ENCODE results near the gene MAMDC2. TPM values are rescaled to one million over a fixed set of nuclear protein-coding genes. Genes with fewer than 3 reads are reported as not detected.

Gene MAMDC2
- total RNA-seq, 3 donors from 2014 or later (not counting 1 experiment from before 2014, with no cell fraction given), result 0.10 to 0.32 TPM; not detected in 1

- intact Hi-C loops (cut with micrococcal nuclease), result no loop called here
- Histone ChIP-seq H3K27ac (ENCODE audit: low read length) (no peak overlapping the region), H3K4me3 (ENCODE audit: low read length) (no peak overlapping the region), H3K36me3 (ENCODE audit: control insufficient read depth, insufficient read depth, low read length) (no peaks in the 10 kb centered on the region), H3K27me3 (ENCODE audit: control insufficient read depth, insufficient read depth, low read length) (no peaks in the 10 kb centered on the region), H3K9me3 (ENCODE audit: control insufficient read depth, insufficient read depth, low read length) (no peaks in the 10 kb centered on the region), H3K4me1 (ENCODE audit: control insufficient read depth, insufficient read depth, low read length) (no peaks in the 10 kb centered on the region)
- Mint-ChIP-seq H3K27ac (no peak overlapping the region), H3K9me3 (no peaks in the 10 kb centered on the region), H3K4me1 (no peaks in the 10 kb centered on the region), H3K27me3 (ENCODE audit: low read depth in 2 of 2) (peaks cover 0 to 16% of the 10 kb centered on the region in 2 donors), H3K4me3 (no peak overlapping the region), H3K36me3 (no peaks in the 10 kb centered on the region)
- ATAC-seq (no peak), DNase-seq (no peak)
- TF ChIP-seq, protein P1, sequence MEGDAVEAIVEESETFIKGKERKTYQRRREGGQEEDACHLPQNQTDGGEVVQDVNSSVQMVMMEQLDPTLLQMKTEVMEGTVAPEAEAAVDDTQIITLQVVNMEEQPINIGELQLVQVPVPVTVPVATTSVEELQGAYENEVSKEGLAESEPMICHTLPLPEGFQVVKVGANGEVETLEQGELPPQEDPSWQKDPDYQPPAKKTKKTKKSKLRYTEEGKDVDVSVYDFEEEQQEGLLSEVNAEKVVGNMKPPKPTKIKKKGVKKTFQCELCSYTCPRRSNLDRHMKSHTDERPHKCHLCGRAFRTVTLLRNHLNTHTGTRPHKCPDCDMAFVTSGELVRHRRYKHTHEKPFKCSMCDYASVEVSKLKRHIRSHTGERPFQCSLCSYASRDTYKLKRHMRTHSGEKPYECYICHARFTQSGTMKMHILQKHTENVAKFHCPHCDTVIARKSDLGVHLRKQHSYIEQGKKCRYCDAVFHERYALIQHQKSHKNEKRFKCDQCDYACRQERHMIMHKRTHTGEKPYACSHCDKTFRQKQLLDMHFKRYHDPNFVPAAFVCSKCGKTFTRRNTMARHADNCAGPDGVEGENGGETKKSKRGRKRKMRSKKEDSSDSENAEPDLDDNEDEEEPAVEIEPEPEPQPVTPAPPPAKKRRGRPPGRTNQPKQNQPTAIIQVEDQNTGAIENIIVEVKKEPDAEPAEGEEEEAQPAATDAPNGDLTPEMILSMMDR (IDR thresholded peaks at IDR 0.05), result no peak
Observed at GRCh38 chr9:70135176-70135575, 91.5 kb downstream of the MAMDC2 start.

GRCh38 chr9:70136632-70137031 is 93.0 kb downstream of the MAMDC2 start:
- no peak overlapping the region for H3K27ac ChIP-seq (ENCODE audit: low read length)
- TF ChIP-seq, protein P1 (IDR thresholded peaks at IDR 0.05), result no peak
- 50% methylated on average over 1 of the region's 1 CpG for WGBS (ENCODE audit: insufficient coverage)
- Mint-ChIP-seq H3K9me3 (no peaks in the 10 kb centered on the region), H3K36me3 (no peaks in the 10 kb centered on the region), H3K27me3 (ENCODE audit: low read depth in 2 of 2) (peaks cover 2 to 16% of the 10 kb centered on the region in 2 donors), H3K4me3 (no peak overlapping the region), H3K27ac (no peak overlapping the region), H3K4me1 (no peaks in the 10 kb centered on the region)
- no peak for ATAC-seq
- H3K27me3 ChIP-seq (ENCODE audit: control insufficient read depth, insufficient read depth, low read length), result no peaks in the 10 kb centered on the region
- no peak overlapping the region for H3K4me3 ChIP-seq (ENCODE audit: low read length)
- no peak for DNase-seq
- H3K36me3 ChIP-seq (ENCODE audit: control insufficient read depth, insufficient read depth, low read length), result no peaks in the 10 kb centered on the region
- H3K9me3 ChIP-seq (ENCODE audit: control insufficient read depth, insufficient read depth, low read length), result no peaks in the 10 kb centered on the region
- intact Hi-C loops (cut with micrococcal nuclease), result no loop called here
- H3K4me1 ChIP-seq (ENCODE audit: control insufficient read depth, insufficient read depth, low read length), result no peaks in the 10 kb centered on the region

- intact Hi-C loops (cut with micrococcal nuclease), result no loop called here
- ATAC-seq, result no peak
- no peaks in the 10 kb centered on the region for H3K36me3 Mint-ChIP-seq
- H3K4me1 Mint-ChIP-seq, result no peaks in the 10 kb centered on the region
- H3K9me3 Mint-ChIP-seq, result no peaks in the 10 kb centered on the region
- Histone ChIP-seq H3K27me3 (ENCODE audit: control insufficient read depth, insufficient read depth, low read length) (no peaks in the 10 kb centered on the region), H3K9me3 (ENCODE audit: control insufficient read depth, insufficient read depth, low read length) (no peaks in the 10 kb centered on the region), H3K4me1 (ENCODE audit: control insufficient read depth, insufficient read depth, low read length) (no peaks in the 10 kb centered on the region), H3K4me3 (ENCODE audit: low read length) (no peak overlapping the region), H3K27ac (ENCODE audit: low read length) (no peak overlapping the region), H3K36me3 (ENCODE audit: control insufficient read depth, insufficient read depth, low read length) (no peaks in the 10 kb centered on the region)
- no peak overlapping the region for H3K4me3 Mint-ChIP-seq
- H3K27ac Mint-ChIP-seq, result no peak overlapping the region
- no peak for DNase-seq
- TF ChIP-seq, protein P1 (IDR thresholded peaks at IDR 0.05), result no peak
- 90% methylated on average over 3 of the region's 3 CpGs for WGBS (ENCODE audit: insufficient coverage)
- H3K27me3 Mint-ChIP-seq (ENCODE audit: low read depth in 2 of 2), result peaks cover 2 to 16% of the 10 kb centered on the region in 2 donors
Observed at GRCh38 chr9:70137577-70137976, 93.9 kb downstream of the MAMDC2 start.

- Histone ChIP-seq H3K36me3 (ENCODE audit: control insufficient read depth, insufficient read depth, low read length) (no peaks in the 10 kb centered on the region), H3K9me3 (ENCODE audit: control insufficient read depth, insufficient read depth, low read length) (no peaks in the 10 kb centered on the region), H3K27me3 (ENCODE audit: control insufficient read depth, insufficient read depth, low read length) (no peaks in the 10 kb centered on the region), H3K4me1 (ENCODE audit: control insufficient read depth, insufficient read depth, low read length) (no peaks in the 10 kb centered on the region), H3K27ac (ENCODE audit: low read length) (no peak overlapping the region), H3K4me3 (ENCODE audit: low read length) (no peak overlapping the region)
- Mint-ChIP-seq H3K9me3 (no peaks in the 10 kb centered on the region), H3K27ac (no peak overlapping the region), H3K4me1 (no peaks in the 10 kb centered on the region), H3K27me3 (ENCODE audit: low read depth in 2 of 2) (peaks cover 2 to 10% of the 10 kb centered on the region in 2 donors), H3K4me3 (no peak overlapping the region), H3K36me3 (no peaks in the 10 kb centered on the region)
- no peak for DNase-seq
- TF ChIP-seq, protein P1 (IDR thresholded peaks at IDR 0.05), result no peak
- ATAC-seq, result no peak
- intact Hi-C loops (cut with micrococcal nuclease), result no loop called here
- 77% methylated on average over 3 of the region's 3 CpGs for WGBS (ENCODE audit: insufficient coverage)
Observed at GRCh38 chr9:70142101-70142500, 98.5 kb downstream of the MAMDC2 start.

Measured in natural killer cell (primary cell).